NCI-H2196 treated with DMSO at 0.1 percent for 48 hours (cell line): Measurements from ENCODE around the gene GDI2.
A peak's percentile ranks its signal among the peaks of the same experiment; 100 is the strongest.
"Not testable (repeated sequence)": the region's sequence is repeated elsewhere in the genome, so short reads cannot be mapped to it uniquely, and the experiment has no call there.

ENCODE experiments used
- DNase-seq: peaks from one replicate; lab custom pipeline; 2025; ENCODE audit not compliant: unreplicated experiment; lab: John Stamatoyannopoulos, UW

Gene GDI2

DNA sequence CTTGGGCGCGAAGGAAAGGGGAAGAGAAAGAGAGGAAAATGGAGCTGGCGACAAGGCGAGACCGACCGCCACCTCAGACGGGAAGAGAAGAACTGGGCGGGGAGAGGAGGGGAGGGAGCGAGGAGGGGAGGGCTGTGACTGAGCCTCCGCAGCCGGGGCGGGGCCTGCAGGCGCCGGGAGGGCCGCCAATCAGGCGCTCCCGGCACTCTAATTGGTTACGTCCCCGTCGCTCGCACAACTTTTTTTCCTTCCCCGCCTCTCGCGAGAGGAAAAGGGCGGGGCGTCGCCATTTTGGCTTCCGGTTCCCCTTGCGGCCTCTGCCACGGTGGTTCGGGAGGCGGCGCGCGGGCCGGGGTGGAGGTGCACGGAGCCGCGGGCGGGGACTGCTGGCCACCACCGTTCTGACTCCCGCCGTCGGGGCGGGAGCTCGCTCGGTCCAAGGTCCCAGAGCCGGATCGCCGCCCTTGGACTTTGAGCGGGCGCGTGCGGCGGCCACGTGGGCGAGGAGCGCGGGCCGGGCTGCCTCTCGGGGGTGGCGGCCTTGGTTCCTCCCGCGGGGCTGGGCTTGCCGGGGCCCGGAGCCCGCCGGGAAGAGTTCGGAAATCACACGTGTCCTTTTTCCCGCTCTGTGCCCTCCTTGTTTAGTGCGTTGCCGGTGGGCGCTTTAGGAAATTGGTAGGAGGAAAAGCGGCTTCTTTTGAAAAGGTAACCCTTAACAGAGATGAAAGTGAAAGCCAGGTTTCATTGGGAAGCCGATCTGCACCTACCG is at the start of gene GDI2:
TSS of gene GDI2 (minus strand) at position 94 of the 769 bp plus-strand sequence. CDS start 176 bp downstream, outside the sequence.
- peak; percentile 79 for DNase-seq

DNA sequence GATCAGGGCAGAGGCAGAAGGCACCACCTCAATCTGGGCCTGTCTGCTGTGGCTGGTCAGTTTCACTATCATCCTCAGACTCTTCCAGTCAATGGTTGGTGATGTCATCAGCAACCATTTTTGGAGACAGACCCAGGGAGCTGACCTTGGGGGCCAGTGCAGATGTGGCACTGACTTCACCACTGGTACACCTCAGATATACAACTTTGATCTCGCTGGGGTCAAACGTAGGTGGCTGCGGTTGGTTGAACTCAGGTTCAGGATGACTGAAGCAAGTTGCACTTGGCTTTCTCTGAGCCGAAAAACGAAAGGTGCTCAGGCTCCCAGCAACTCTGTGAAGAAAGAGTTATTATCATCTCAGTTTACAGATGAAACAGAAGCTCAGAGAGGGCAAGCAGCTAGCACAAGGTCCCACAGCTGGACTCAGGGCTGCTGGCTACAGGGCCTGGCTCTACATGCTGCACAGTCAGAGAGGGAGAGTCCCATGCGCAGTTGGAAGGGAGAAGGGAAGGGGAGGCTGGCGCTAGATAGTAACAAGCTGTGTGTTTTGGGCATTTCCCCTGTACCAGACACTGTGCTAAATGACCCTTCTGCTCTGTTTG is 49.2 kb upstream of the GDI2 start:
- DNase-seq, result no peak

DNA sequence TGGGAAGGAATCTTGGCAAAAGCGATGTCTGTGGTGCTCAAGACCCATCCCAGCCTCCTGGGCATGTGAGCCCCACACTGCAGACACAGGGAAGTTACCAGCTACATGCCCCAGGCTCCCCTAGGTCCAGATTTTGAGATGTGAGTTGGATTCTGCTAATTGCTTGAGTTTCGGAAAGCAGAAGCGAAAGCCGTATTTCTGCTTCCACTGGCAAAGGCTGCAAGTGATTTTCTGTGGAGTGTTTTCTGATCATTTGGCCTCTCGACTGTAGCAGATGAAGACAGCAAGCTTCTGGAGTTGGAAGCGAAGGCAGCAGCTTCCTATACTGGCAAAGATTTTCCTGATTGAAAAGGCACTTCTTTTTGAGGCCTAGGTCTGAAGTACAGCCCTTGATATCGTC is 46.8 kb upstream of the GDI2 start:
- DNase-seq, result no peak

DNA sequence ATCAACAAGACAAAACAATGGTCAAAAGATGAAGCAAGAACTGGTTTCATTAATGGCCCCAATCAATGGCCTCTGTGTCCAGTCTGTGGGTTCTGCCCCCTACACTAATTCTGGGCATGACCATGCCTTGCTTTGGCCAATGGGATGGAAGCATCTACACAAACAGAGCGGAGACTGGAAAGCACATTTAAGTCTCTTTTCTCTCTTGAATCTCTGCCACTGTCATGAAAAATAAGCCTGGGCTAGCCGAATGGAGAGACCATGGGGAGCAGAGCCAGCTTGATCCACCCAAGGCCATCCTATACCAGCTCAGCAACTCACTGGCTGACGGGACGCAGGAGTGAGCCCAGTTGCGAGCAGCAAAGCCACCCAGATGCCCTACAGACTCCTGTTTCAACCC is 45.6 kb upstream of the GDI2 start:
- DNase-seq, result no peak

DNA sequence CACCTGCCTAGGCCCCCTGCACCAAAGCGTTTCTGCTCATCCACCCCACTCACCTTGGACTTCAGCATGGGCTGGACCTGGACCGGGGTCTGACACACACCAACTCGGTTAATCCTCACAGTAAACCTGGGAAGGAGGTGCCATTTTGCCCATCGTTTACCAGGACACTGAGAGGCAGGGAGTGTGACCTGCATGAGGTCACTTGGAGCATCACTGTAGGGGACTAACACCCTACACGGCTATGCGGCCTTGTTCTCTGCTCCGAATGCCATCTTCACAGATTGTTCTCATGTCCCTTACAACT is 43.4 kb upstream of the GDI2 start:
- DNase-seq, result no peak

DNA sequence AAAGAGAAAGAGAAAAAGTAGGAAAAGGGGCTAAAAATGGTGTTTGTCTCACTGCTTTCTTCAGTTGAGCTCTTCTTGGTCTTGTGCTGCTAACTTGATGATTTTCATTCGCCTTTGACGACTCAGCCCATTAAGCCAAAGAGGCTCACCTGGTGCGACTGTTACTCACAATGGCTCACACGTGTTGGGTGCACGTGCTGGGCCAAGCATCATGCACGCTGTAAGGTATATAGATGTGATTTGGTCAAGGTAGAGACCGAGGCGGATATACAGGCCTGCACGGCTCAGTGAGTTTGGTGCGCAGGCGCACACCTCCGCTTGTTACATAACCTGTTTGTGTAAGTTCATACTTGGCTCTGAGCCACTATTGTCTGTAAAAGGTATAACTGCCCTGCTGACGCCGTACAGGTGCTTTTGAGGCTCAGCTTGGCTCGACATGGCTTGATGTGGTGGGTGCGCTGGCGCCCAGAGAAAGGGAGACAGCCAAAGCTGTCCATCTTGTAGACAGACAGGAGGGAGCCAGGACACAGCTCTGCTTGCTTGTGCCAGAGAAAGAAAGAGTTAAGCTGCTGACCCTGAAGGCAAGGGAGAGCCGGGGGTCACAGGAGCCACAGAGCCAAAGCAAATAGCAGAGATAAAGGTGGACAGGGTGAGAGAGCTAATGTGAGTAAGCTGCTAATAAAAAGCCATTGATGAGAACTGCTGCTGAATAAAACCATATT is 42.9 kb upstream of the GDI2 start:
- DNase-seq, result no peak

DNA sequence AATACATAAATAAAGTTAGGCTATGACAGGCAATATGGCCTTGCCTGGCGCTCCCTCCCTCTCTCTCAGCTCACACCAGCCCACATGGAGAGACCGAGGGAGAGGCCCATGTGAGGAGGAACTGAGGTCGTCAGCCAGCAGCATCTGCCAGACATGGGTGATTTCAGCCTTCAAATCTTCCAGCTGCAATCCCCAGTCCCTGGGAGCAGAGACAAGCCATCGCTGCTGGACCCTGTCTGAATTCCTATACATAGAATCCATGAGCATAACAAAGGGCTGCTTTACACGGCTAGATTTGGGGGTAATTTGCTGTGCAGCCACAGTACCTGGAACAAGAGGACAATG is 40.9 kb upstream of the GDI2 start:
- DNase-seq, result no peak

DNA sequence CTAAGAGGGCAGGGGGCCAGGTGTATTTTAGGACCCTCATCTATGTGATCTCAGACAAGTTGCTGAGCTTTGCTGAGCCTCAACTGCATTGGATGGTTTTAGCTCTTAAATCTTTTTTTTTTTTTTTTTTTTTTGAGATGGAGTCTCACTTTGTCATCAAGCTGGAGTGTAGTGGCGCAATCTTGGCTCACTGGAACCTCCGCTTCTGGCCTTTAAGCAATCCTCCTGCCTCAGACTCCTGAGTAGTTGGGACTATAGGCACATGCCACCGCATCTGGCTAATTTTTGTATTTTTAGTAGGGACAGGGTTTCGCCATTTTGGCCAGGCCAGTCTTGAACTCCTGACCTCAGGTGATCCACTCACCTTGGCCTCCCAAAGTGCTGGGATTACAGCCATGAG is 33.4 kb upstream of the GDI2 start:
- DNase-seq, result not testable (repeated sequence)

DNA sequence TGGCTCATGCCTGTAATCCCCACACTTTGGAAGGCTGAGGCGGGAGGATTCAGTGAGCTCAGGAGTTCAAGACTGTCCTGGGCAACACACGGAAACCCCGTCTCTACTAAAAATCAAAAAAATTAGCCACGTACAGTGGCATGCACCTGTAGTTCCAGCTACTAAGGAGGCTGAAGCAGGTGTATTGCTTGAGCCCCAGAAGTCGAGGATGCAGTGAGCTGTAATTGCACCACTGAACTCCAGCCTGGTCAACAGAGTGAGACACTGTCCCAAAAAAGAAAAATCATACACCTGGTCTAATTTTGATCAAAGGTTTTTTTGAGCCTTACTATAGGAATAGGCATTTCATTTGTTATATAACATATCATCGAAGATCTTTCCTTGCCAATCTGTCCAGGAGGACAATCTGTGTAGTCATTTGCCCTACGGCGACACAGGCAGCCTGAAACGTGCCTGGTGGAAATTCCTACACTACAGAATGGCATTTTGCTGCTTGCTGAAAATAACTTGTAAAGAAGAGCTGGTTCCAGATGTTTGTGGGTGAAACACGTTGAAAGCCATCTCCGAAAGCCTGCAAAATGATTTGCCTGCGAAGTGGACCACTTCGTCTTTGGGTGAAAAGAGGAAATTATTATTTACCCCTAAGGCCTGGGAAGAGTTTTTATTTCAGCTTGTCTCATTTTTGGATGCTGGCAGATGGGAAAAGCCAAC is 31.3 kb upstream of the GDI2 start:
- no peak for DNase-seq

DNA sequence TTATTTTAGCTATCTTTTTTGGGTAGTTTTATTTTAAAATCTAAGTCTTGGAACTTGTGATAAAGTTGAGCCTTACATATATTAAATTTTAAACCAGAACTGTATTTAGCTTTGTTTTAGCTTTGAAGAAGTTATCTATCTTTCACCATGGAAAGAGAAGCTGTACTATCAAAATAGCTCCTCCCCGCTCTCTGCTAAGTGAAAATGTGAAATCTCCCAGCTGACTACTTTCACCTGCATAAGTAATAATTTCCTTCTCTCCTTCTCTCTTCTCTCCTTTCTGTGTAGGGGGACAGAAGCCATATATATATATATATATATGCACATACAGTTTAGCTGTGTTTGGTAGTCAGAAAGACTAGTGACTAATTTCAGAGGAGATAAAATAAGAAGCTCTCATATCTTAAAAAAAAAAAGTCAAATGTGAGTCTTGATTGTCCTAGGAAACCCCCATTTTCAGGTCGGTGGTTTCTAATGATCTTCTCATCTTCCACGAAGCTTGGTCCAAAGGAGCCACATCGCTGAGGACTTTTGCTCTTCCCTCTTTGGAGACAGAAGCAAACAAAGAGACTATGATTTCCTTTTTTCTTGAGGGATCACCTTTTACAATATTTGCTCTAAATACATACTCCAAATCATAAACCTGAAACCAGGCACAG is 30.6 kb upstream of the GDI2 start:
- no peak for DNase-seq

DNA sequence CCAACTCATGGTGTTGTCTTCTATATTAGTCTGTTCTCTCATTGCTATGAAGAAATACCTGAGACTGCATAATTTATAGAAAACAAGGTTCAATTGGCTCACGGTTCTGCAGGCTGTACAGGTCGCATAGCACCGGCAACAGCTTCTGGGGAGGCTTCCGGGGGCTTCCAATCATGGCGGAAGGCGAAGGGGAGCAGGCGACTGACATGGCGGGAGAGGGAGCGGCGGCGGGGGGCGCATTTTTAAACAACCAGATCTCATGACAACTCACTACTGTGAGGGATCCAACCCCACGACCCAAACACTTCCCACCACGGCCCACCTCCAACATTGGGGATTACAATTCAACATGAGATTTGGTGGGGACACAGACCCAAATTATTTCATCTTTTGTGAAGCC is 28.7 kb upstream of the GDI2 start:
- DNase-seq, result no peak

DNA sequence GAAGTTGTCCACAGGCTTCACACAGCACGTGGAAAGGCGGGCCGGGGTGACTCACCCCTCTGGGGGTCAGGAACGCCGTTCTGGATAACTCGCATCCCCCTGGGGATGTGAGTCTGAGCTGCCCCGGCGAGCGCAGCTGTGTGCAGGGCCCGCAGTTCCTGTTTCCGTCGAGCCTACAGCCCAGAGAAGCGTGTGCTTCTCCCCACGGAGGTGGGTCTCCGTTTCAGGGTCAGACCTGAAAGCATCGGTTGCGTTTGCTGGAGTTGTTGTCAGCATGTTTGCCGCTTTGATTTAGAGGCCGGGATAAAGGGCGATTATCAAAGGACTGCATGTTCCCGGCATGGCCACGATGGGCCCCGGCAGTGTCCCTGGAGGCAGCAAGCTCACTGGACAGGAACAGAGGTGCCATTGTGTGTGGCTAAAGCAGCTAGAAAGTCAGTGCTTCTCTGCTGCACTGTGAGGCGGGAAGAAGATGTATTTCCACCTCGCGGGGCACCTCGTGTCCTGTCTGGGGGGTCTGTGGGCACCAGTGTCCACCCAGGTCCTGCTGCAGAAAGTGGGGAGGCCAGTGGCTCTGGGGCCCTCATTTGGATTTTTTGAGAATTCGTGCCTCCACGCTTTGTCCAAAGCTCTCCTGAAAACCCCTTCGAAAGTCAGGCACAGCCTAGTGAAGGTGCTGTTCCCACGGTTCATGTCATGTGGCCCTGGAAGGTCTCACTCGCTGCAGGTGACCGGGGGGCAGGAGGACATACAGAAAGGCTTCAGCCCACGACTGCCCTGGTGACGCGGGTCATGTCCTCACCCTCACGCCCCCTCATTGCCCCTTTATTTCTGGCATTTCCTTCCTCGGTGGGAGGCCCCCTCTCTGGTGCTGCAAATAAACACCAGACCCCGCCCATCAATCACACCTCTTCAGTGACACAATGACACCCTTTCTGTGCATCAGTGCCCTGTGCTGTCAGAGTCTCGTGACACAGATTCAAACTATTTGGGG is 27.4 kb upstream of the GDI2 start:
- no peak for DNase-seq

DNA sequence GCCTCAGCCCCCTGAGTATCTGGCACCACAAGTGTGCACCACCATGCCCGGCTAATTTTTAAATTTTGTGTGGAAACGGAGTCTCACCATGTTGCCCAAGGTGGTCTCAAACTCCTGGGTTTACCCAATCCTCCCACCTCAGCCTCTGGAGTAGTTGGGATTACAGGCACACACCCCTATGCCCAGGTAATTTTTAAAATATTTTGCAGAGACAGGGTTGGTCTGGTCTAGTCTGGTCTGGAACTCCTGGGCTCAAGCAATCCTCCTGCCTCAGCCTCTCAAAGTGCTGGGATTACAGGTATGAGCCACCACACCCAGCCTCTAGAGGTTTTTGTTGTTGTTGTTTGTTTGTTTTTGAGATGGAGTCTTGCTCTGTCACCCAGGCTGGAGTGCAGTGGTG is 22.9 kb upstream of the GDI2 start:
- DNase-seq, result not testable (repeated sequence)

DNA sequence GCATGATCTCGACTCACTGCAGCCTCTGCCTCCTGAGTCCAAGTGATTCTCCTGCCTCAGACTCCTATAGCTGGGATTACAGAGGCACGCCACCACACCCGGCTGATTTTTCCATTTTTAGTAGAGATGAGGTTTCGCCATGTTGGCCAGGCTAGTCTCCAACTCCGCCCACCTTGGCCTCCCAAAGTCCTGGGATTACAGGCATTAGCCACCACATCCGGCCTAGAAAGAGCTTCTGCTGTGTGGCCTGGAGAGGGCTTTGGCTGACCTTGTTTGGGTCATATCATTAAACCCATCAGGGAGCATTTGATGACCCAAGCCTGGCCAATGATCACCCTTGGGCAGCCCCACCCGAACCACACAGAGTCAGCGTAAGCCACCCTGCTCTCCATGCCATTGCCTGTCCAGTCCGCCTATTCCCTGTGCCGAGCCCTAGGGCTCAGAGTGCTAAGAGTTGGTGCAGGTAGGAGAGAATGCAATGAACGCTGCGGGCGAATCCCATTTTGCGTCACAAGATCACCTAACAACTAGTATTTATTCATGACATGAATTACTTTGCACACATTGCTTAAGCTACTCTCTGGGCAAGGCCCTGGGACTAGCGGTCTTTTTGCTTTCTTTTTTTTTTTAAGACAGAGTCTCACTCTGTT is 22.3 kb upstream of the GDI2 start:
- no peak for DNase-seq

DNA sequence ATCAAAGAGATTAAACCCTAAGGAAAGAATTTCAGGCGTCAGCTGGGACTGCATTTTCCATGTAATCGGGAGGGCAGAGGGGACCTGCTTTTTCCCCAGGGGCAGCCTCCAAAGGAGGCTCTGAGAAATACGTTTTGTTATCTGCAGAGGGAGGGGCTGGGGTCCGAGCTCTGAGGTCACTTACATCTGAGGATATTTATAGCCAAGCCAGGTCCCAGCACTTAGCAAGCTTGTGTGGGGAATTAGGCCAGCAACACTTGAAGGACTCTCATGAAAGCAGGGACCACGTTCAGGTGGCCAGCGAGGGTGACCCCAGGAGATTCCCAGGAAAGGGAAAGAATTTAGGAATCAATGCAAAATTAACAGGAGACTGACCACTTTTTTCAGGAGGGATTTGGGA is 20.6 kb upstream of the GDI2 start:
- no peak for DNase-seq

DNA sequence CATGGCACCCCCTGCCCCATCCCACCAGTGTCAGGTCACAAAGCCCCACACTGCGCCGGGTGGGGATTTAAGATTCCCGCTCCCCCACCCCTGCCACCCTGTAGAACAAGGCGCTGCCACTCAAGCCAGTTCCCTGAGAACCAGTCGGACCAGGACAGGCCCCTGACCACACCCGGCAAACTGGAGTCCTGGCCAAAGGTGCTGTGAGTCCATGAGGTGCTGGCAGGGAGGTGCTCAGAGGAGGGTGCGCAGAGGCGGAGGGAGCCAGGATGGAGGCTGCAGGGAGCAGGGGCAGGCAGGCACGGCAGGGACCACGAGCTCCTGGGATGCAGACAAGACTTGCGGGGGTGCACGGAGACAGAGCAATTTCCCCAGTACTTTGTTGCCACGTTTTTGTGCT is 19.7 kb upstream of the GDI2 start:
- no peak for DNase-seq

DNA sequence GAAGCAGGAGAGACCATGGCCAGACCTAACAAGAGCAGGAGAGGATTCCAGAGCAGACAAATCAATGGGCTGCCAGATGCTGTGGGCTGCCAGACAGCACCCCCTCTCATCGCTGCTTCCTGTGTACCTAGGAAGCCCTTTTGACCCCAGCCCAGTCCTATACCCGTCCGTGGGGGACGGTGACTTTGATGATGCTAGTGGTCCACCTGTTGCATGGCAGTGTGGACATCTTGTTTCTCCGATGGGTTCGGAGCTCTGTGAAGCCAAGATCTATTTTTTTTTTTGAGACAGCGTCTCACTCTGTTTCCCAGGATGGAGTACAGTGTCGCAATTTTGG is 18.2 kb upstream of the GDI2 start:
- no peak for DNase-seq

DNA sequence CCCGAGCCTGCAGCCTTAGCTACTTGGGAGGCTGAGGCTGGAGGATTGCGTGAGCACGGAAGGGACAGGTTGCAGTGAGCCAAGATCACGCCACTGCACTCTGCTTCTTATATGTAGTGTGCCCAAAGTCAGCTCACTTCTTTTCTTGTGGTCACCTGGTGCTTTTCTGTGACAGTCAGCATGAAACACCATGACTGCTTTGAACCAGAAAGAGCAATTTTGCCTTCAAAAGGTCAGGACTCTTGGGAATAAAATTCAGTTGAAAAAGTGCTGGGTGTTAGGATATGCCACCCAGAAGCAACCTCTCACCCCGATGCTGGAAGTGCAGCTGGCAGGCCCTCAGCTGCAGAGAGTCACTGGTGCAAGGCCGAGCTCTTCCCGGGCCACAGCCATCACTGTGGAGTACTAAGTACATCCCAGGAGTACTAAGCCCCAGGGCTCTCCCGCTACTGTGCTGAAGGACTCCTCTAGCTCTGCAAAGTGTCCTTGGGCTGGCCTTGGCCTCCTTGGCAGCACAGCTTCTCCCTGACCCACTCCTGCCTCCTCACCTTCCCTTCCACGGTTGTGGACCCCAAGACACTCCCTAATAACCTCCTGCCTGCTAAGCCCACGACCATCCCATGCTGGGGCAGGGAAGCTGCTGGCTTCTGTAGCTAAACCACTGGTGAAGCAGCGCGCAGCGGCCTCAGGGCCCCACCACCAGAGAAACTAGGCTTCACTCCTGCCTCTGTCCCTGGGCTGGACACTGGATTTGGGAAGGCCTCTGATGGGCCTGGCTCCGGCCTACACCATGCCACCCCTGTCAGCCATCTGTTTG is 17.6 kb upstream of the GDI2 start:
- no peak for DNase-seq

DNA sequence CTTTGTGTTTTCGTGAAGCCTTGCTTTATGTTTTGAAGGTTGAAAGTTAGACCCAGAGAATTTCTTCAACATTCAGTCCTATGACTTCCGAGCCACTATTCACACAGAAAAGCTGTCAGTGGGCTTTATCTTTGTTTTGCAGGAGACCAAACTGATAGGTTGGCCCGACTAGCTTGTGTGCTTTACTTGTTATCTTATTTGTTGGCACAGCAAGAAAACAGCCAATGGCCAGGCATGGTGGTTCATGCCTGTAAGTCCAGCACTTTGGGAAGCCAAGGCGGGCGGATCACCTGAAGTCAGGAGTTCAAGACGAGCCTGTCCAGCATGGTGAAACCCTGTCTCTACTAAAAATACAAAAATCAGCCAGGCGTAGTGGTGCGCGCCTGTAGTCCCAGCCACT is 16.0 kb upstream of the GDI2 start:
- DNase-seq, result no peak
